Kidney (tissue), 14 donors: ENCODE results near the gene HPCA. TPM values are rescaled to one million over a fixed set of nuclear protein-coding genes. Genes with fewer than 3 reads are reported as not detected.

Source experiments
- DNase-seq, 5 donors: peaks; one replicate each; pipeline ENCODE4 v3.0.0-alpha.2; 2013 to 2020
- FAIRE-seq: peaks from 2 replicates; lab custom pipeline; 2012; peaks lifted over from hg19 to GRCh38; lab: Jason Lieb, UNC
- H3K27ac ChIP-seq, 2 donors: one replicate each; pipeline ENCODE4 v1.7.0; 2013; ENCODE audit warnings: low read depth in 2 of 2, low read length in 2 of 2, inconsistent platforms in 1 of 2
- H3K27me3 ChIP-seq: one replicate; pipeline ENCODE4 v1.7.1; 2013; ENCODE audit warnings: low read length, inconsistent platforms; ENCODE audit not compliant: control insufficient read depth, insufficient read depth
- H3K36me3 ChIP-seq, 3 donors: one replicate each; pipeline versions ENCODE4 v1.7.0 to v1.7.1; 2013; ENCODE audit warnings: low read length in 3 of 3, control low read depth in 1 of 3, inconsistent platforms in 1 of 3; ENCODE audit not compliant: insufficient read depth in 3 of 3, control insufficient read depth in 2 of 3
- H3K4me1 ChIP-seq, 3 donors: one replicate each; pipeline versions ENCODE4 v1.7.0 to v1.7.1; 2013; ENCODE audit warnings: low read length in 3 of 3, inconsistent platforms in 1 of 3, low read depth in 1 of 3; ENCODE audit not compliant: control insufficient read depth in 2 of 3, insufficient read depth in 2 of 3
- H3K4me3 ChIP-seq, 3 donors: one replicate each; pipeline versions ENCODE4 v1.7.0 to v1.8.1; 2013; ENCODE audit warnings: low read length in 3 of 3, control low read depth in 1 of 3, inconsistent platforms in 1 of 3
- H3K9ac ChIP-seq, 3 donors: one replicate each; pipeline versions ENCODE4 v1.7.0 to v1.7.1; 2013; ENCODE audit warnings: low read length in 3 of 3, control low read depth in 1 of 3, inconsistent platforms in 1 of 3
- H3K9me3 ChIP-seq, 3 donors: one replicate each; pipeline versions ENCODE4 v1.7.0 to v1.7.1; 2013; ENCODE audit warnings: low read length in 3 of 3, control low read depth in 1 of 3, inconsistent platforms in 1 of 3; ENCODE audit not compliant: control insufficient read depth in 2 of 3, insufficient read depth in 1 of 3
- CTCF ChIP-seq: IDR thresholded peaks from 3 replicates; pipeline ENCODE4 v1.5.1; 2012; ENCODE audit warnings: mild to moderate bottlenecking, moderate library complexity, borderline replicate concordance; ENCODE audit not compliant: insufficient read depth; ENCODE audit errors: extremely low read depth
- intact Hi-C: fragments of 100-400 bp; cut with DNase I; formaldehyde crosslinking; loops from one replicate; pipeline ENCODE4 v1.11.1; 2022
- polyA plus RNA-seq: library from polyadenylated mRNA; stranded (reverse); fragments of 350-450 nt; fragmentation: Illumina TruSeq; extraction: RNeasy Lipid Tissue Mini Kit (QIAGEN cat#74804); gene quantifications from one replicate; pipeline ENCODE4 v1.2.3, GENCODE V29; 2014; ENCODE audit warnings: low read depth, low replicate concordance; ENCODE audit not compliant: insufficient read depth
- total RNA-seq: library from RNA; stranded (reverse); fragmentation: NEBNext Ultra II Directional; extraction: Animal tissue kit (Norgen Biotek cat#: 25700); gene quantifications from one replicate; pipeline ENCODE4 v1.2.1, GENCODE V29; 2021
- donor health status: control.
- donor health status: control.
- donor health status: control.
- donor health status: control.
- donor health status: control.
- donor health status: DM: yes; HTN: yes; CAD: no.
- donor health status: Normal renal cell carcinoma (clear cell type).

HPCA gene
- total and polyA plus RNA-seq, 2 donors from 2014 or later, result 0.28 to 1.2 TPM

GRCh38 chr1:32888677-32889420, 2.6 kb downstream of the HPCA start:
- no peak for TF ChIP-seq CTCF
- DNase-seq (peak in 1 of 5 donors; percentile 57), FAIRE-seq (no peak)
- Histone ChIP-seq H3K9me3 (no peaks in the 10 kb centered on the region), H3K4me1 (peaks cover 0 to 4% (median 0%) of the 10 kb centered on the region in 3 donors), H3K9ac (no peak overlapping the region), H3K4me3 (no peak overlapping the region), H3K27ac (no peak overlapping the region), H3K36me3 (no peaks in the 10 kb centered on the region), H3K27me3 (peaks cover 7% of the 10 kb centered on the region)
- intact Hi-C loops, result no loop called here

- DNase-seq (no peak), FAIRE-seq (no peak)
- TF ChIP-seq CTCF, result no peak
- H3K36me3 ChIP-seq, result no peaks in the 10 kb centered on the region
- H3K27me3 ChIP-seq, result peaks cover 7% of the 10 kb centered on the region
- H3K27ac ChIP-seq, result no peak overlapping the region
- H3K9me3 ChIP-seq, result no peaks in the 10 kb centered on the region
- H3K9ac ChIP-seq, result no peak overlapping the region
- peaks cover 0 to 4% (median 0%) of the 10 kb centered on the region in 3 donors for H3K4me1 ChIP-seq
- no peak overlapping the region for H3K4me3 ChIP-seq
- intact Hi-C loops, result no loop called here
These were observed 3.5 kb downstream of the HPCA start for GRCh38 chr1:32889731-32890278.

GRCh38 chr1:32890516-32891240, 4.4 kb downstream of the HPCA start:
- H3K9ac ChIP-seq, result no peak overlapping the region
- peaks cover 0 to 4% (median 0%) of the 10 kb centered on the region in 3 donors for H3K4me1 ChIP-seq
- no peaks in the 10 kb centered on the region for H3K9me3 ChIP-seq
- DNase-seq (peak in 1 of 5 donors; percentile 44), FAIRE-seq (no peak)
- H3K27ac ChIP-seq, result no peak overlapping the region
- H3K36me3 ChIP-seq, result no peaks in the 10 kb centered on the region
- H3K27me3 ChIP-seq, result peaks cover 4% of the 10 kb centered on the region
- TF ChIP-seq CTCF, result no peak
- no peak overlapping the region for H3K4me3 ChIP-seq
- intact Hi-C loops, result no loop called here
